HG03139 (cell line): ENCODE data around the gene TMEM273.

ENCODE experiments used
- ATAC-seq: cut with Tn5 transposase; IDR thresholded peaks from one replicate; pipeline ENCODE4 v1.9.1; 2021; ENCODE audit not compliant: unreplicated experiment

The TMEM273 gene

GRCh38 chr10:49143249-49143648 is 44.9 kb downstream of the TMEM273 start:
- no peak for ATAC-seq

GRCh38 chr10:49141541-49142332 is 46.5 kb downstream of the TMEM273 start:
- ATAC-seq, result no peak

- no peak for ATAC-seq
These were observed 47.6 kb downstream of the TMEM273 start for GRCh38 chr10:49140304-49141177.

GRCh38 chr10:49139846-49140195 is 48.4 kb downstream of the TMEM273 start:
- ATAC-seq, result no peak

GRCh38 chr10:49139028-49139845 is 49.0 kb downstream of the TMEM273 start:
- ATAC-seq, result no peak

- no peak for ATAC-seq
These were observed 49.8 kb downstream of the TMEM273 start for GRCh38 chr10:49138361-49138891.

- ATAC-seq, result no peak
These were observed 51.7 kb downstream of the TMEM273 start for GRCh38 chr10:49136525-49136924.

- ATAC-seq, result peak; percentile 51
These were observed 52.4 kb downstream of the TMEM273 start for GRCh38 chr10:49135575-49136313.

GRCh38 chr10:49134327-49134726 is 53.9 kb downstream of the TMEM273 start:
- no peak for ATAC-seq

- ATAC-seq, result no peak
These were observed 54.4 kb downstream of the TMEM273 start, which contains the start of gene FAM170B for GRCh38 chr10:49133706-49134248. Gene FAM170B (minus strand): TSS chr10:49134021. CDS start chr10:49133918, 103 bp downstream.

GRCh38 chr10:49132362-49132737 is 55.8 kb downstream of the TMEM273 start:
- no peak for ATAC-seq

GRCh38 chr10:49131507-49132361 is 56.5 kb downstream of the TMEM273 start:
- ATAC-seq, result no peak

GRCh38 chr10:49129376-49129775 is 58.8 kb downstream of the TMEM273 start:
- ATAC-seq, result no peak

GRCh38 chr10:49128854-49129253 is 59.3 kb downstream of the TMEM273 start:
- ATAC-seq, result no peak

- ATAC-seq, result peak; percentile 66
These were observed 63.9 kb downstream of the TMEM273 start for GRCh38 chr10:49123981-49124950.

GRCh38 chr10:49120911-49121310 is 67.3 kb downstream of the TMEM273 start:
- ATAC-seq, result no peak

GRCh38 chr10:49119746-49120145 is 68.4 kb downstream of the TMEM273 start:
- ATAC-seq, result no peak
